Urinary bladder (tissue), 4 donors: Measurements from ENCODE around the gene TGM6. TPM values are rescaled to one million over a fixed set of nuclear protein-coding genes. Genes with fewer than 3 reads are reported as not detected.

Experiments
- DNase-seq: peaks from one replicate; pipeline ENCODE4 v3.0.0-alpha.2; 2015; ENCODE audit errors: extremely low spot score
- H3K27ac ChIP-seq: one replicate; pipeline ENCODE4 v1.5.1; 2013; ENCODE audit warnings: low read depth, mild to moderate bottlenecking, moderate library complexity
- H3K36me3 ChIP-seq: one replicate; pipeline ENCODE4 v1.6.1; 2013; ENCODE audit warnings: mild to moderate bottlenecking, moderate library complexity; ENCODE audit not compliant: insufficient read depth
- H3K4me1 ChIP-seq: one replicate; pipeline ENCODE4 v1.6.1; 2013; ENCODE audit warnings: mild to moderate bottlenecking, moderate library complexity; ENCODE audit not compliant: insufficient read depth
- H3K4me3 ChIP-seq: one replicate; pipeline ENCODE4 v1.5.1; 2013; ENCODE audit warnings: low read depth, low read length
- WGBS: extraction: QIAGEN DNeasy Blood & Tissue Kit; methylation state at CpG from one replicate; pipeline ENCODE4 v1.1.7; 2013; 5-methylcytosine and 5-hydroxymethylcytosine counted together
- polyA plus RNA-seq: library from polyadenylated mRNA; stranded (reverse); fragments of 200-250 nt; gene quantifications from one replicate; pipeline ENCODE4 v1.2.3, GENCODE V29; 2013
- small RNA-seq: library from RNA; depleted of rRNA; stranded (forward); fragments of <200 nt; gene quantifications from one replicate; pipeline ENCODE3, GENCODE V24; 2014
- total RNA-seq: library from RNA; depleted of rRNA; stranded (reverse); fragments of >200 nt; gene quantifications from one replicate; pipeline ENCODE4 v1.2.3, GENCODE V29; 2014
- donor health status: healthy with polysubstance abuse.
- donor health status: healthy.

The TGM6 gene
- total and polyA plus RNA-seq, 2 donors, result not detected

DNA sequence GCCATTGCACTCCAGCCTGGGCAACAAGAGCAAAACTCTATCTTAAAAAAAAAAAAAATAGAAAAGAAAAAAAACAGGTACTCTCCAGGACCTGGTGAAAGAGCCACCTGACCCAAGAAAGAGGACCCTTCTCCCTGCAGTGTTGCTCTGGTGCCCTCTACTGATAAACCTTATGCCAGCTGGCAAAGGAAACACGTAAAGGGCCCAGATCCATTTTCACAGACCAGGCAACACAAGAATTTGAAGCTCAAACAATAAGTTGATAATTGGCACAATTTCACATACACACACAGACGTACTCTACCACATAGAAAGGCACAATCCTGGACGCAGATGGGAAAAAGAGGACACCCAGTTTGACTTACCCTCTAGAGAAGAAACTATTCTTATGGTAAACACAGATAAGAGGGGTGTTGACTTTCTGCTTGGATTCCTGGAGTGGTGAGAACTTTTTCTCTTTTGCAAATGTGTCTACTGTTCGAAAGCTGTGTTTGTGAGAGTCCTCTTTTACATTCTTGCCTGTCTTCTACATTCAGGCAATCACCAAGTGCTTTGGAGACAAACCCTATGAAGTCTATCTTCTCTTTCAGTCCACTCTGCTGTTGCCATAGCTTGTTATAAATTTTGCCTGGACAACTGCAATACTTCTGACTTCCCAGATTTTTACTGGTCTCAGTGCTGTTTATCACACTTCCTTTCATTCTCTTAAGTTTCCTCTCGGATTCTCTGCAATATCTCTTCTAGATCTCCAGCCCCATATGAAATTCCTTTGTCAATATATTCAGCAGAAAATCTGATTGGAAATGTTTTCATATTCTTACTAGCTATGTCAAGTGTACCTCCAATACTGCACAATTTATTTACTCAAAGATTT lies 96.3 kb downstream of the TGM6 start:
- Histone ChIP-seq H3K4me3 (no peak overlapping the region), H3K27ac (no peak overlapping the region), H3K36me3 (no peaks in the 10 kb centered on the region), H3K4me1 (no peaks in the 10 kb centered on the region)
- DNase-seq, result no peak
- WGBS, result 81% methylated on average over 5 of the region's 5 CpGs

- Histone ChIP-seq H3K27ac (no peak overlapping the region), H3K4me3 (no peak overlapping the region), H3K36me3 (no peaks in the 10 kb centered on the region), H3K4me1 (no peaks in the 10 kb centered on the region)
- WGBS, result over 99% methylated on average over 2 of the region's 2 CpGs
- no peak for DNase-seq
These were observed 99.7 kb downstream of the TGM6 start for GRCh38 chr20:2480381-2480780.

Small RNA genes lying within 50 kb of the gene (small RNA-seq; reads per million reads assigned to genes)
- gene RF00019, result not detected

Other genes starting within 250 kb of the TGM6 start
- gene TGM3, start 84.9 kb upstream of the TGM6 start, total RNA-seq, result not detected
- gene TGM3, start 84.9 kb upstream of the TGM6 start, polyA plus RNA-seq, result not detected
- gene SNRPB, start 89.9 kb downstream of the TGM6 start, total RNA-seq, result 52.0 TPM
- 175 TPM for gene SNRPB, start 89.9 kb downstream of the TGM6 start, polyA plus RNA-seq
- 15.4 TPM for gene ZNF343, start 128.0 kb downstream of the TGM6 start, total RNA-seq
- 9.3 TPM for gene ZNF343, start 128.0 kb downstream of the TGM6 start, polyA plus RNA-seq
- 0.16 TPM for gene TMC2, start 155.7 kb downstream of the TGM6 start, total RNA-seq
- 0.34 TPM for gene TMC2, start 155.7 kb downstream of the TGM6 start, polyA plus RNA-seq